Liver (tissue), 3 donors: ENCODE measurements around the gene CHCHD1.

Source experiments
- HNF4G ChIP-seq: IDR thresholded peaks from 2 replicates; pipeline ENCODE4 v1.6.1; 2016; ENCODE audit warnings: antibody characterized with exemption
- TAF1 ChIP-seq: conservative IDR thresholded peaks from 2 replicates; pipeline ENCODE4 v1.6.1; 2016; ENCODE audit warnings: antibody characterized with exemption, mild to moderate bottlenecking
- YY1 ChIP-seq: IDR thresholded peaks from 2 replicates; pipeline ENCODE4 v1.6.1; 2016; ENCODE audit warnings: antibody characterized with exemption, mild to moderate bottlenecking
- ZBTB33 ChIP-seq: IDR thresholded peaks from 2 replicates; pipeline ENCODE4 v1.6.1; 2016; ENCODE audit warnings: antibody characterized with exemption
- TF ChIP-seq, protein P1 (sequence below): fragments of 150-350 bp; IDR thresholded peaks from 2 replicates; pipeline ENCODE4 v1.5.1; 2017; ENCODE audit warnings: improper control_type of control experiment, low read depth, low read length; ENCODE audit not compliant: missing input control
- donor health status: healthy.
- donor health status: healthy.

DNA sequence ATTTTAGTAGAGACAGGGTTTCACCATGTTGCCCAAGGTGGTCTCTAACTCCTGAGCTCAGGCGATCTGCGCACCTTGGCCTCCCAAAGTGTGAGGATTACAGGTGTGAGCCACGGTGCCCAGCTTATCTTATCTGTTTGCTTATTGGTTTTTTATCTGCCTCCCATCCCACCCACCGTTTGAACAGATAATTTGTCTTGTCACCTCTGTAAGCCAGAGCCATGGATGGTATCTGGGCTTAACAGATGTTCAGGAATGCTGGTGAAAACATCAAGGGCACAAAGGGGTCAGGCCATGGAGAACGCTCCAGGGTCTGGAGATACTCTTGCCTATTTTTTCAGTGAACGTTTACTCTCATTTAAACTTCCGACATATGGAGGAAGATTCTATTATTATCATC lies 41.5 kb downstream of the CHCHD1 start:
- TF ChIP-seq, protein P1, sequence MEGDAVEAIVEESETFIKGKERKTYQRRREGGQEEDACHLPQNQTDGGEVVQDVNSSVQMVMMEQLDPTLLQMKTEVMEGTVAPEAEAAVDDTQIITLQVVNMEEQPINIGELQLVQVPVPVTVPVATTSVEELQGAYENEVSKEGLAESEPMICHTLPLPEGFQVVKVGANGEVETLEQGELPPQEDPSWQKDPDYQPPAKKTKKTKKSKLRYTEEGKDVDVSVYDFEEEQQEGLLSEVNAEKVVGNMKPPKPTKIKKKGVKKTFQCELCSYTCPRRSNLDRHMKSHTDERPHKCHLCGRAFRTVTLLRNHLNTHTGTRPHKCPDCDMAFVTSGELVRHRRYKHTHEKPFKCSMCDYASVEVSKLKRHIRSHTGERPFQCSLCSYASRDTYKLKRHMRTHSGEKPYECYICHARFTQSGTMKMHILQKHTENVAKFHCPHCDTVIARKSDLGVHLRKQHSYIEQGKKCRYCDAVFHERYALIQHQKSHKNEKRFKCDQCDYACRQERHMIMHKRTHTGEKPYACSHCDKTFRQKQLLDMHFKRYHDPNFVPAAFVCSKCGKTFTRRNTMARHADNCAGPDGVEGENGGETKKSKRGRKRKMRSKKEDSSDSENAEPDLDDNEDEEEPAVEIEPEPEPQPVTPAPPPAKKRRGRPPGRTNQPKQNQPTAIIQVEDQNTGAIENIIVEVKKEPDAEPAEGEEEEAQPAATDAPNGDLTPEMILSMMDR, result no peak
- TF ChIP-seq TAF1 (no peak), HNF4G (no peak), YY1 (no peak), ZBTB33 (no peak)
